Raji (cell line): ENCODE measurements around the gene ACTA2.

Experiments used
- POLR2A ChIP-seq: IDR thresholded peaks from 2 replicates; pipeline ENCODE4 v1.6.1; 2011; ENCODE audit warnings: low read depth, low read length, control low read depth; ENCODE audit not compliant: insufficient read depth

ACTA2 gene

GRCh38 chr10:88971221-88972061 is 18.9 kb upstream of the ACTA2 start:
- no peak for TF ChIP-seq POLR2A

GRCh38 chr10:88968391-88968790 is 15.8 kb upstream of the ACTA2 start:
- TF ChIP-seq POLR2A = no peak

GRCh38 chr10:88966797-88967196 is 14.2 kb upstream of the ACTA2 start:
- TF ChIP-seq POLR2A = no peak

GRCh38 chr10:88964869-88965415 is 12.4 kb upstream of the ACTA2 start:
- TF ChIP-seq POLR2A = no peak

- no peak for TF ChIP-seq POLR2A
Measured at GRCh38 chr10:88964360-88964759, 11.8 kb upstream of the ACTA2 start.

GRCh38 chr10:88963318-88963717 is 10.7 kb upstream of the ACTA2 start:
- no peak for TF ChIP-seq POLR2A

GRCh38 chr10:88962336-88962735 is 9.8 kb upstream of the ACTA2 start:
- TF ChIP-seq POLR2A = no peak

GRCh38 chr10:88961266-88961665 is 8.7 kb upstream of the ACTA2 start:
- no peak for TF ChIP-seq POLR2A

- TF ChIP-seq POLR2A = no peak
Measured at GRCh38 chr10:88960802-88961201, 8.2 kb upstream of the ACTA2 start.

GRCh38 chr10:88958721-88959120 is 6.1 kb upstream of the ACTA2 start:
- no peak for TF ChIP-seq POLR2A

- TF ChIP-seq POLR2A = no peak
Measured at GRCh38 chr10:88957381-88957780, 4.8 kb upstream of the ACTA2 start.

GRCh38 chr10:88954458-88955083 is 2.0 kb upstream of the ACTA2 start:
- no peak for TF ChIP-seq POLR2A

- TF ChIP-seq POLR2A = no peak
Measured at GRCh38 chr10:88953662-88954061, 1.1 kb upstream of the ACTA2 start.

GRCh38 chr10:88949912-88950837 is 2.4 kb downstream of the ACTA2 start:
- no peak for TF ChIP-seq POLR2A

GRCh38 chr10:88949051-88949450 is 3.5 kb downstream of the ACTA2 start:
- no peak for TF ChIP-seq POLR2A
